ENCODE data around the gene HLA-DPB1. TPM values are rescaled to one million over a fixed set of nuclear protein-coding genes. Genes with fewer than 3 reads are reported as not detected.

HLA-DPB1 gene
- total RNA-seq, 1 experiment from 2014 or later = not detected

GRCh38 chr6:33117811-33118277, 42.1 kb downstream of the HLA-DPB1 start:
- Histone ChIP-seq H3K27ac (no peak overlapping the region), H3K36me3 (ENCODE audit: low read depth) (no peaks in the 10 kb centered on the region), H3K27me3 (ENCODE audit: insufficient read depth, low read depth) (peaks cover 75% of the 10 kb centered on the region), H3K79me2 (ENCODE audit: low read depth) (no peaks in the 10 kb centered on the region), H3F3A (ENCODE audit: insufficient read depth, low read depth) (no peaks in the 10 kb centered on the region), H3K9me2 (ENCODE audit: insufficient read depth) (no peaks in the 10 kb centered on the region), H4K20me1 (ENCODE audit: insufficient read depth) (no peaks in the 10 kb centered on the region), H3K4me2 (no peak overlapping the region), H3K4me1 (replicated peaks; ENCODE audit: insufficient read depth) (no peaks in the 10 kb centered on the region), H3K9me3 (ENCODE audit: insufficient read depth, low read depth) (no peaks in the 10 kb centered on the region), H2AFZ (no peak overlapping the region), H3K4me3 (no peak overlapping the region)
- intact Hi-C loops (cut with micrococcal nuclease; ENCODE audit: unreplicated experiment) = no loop called here
- no peak for DNase-seq
- BruUV-seq (replicated peaks) = no TSS peak
- ChIA-PET POLR2A (ENCODE audit: unreplicated experiment) (no interaction called here), CTCF (interaction anchor here (0.7 kb wide), 1 partner anchor 101 kb away, joined by 3 read pairs; no protein-coding TSS in a partner anchor)
- TF ChIP-seq CTCF (conservative IDR thresholded peaks at IDR 0.05) (no peak), EZH2 (IDR thresholded peaks at IDR 0.05; ENCODE audit: low read depth) (no peak)

GRCh38 chr6:33118525-33119123, 42.8 kb downstream of the HLA-DPB1 start:
- Histone ChIP-seq H3K9me3 (ENCODE audit: insufficient read depth, low read depth) (no peaks in the 10 kb centered on the region; the same call in 1 of the 2 replicates), H2AFZ (no peak overlapping the region), H4K20me1 (ENCODE audit: insufficient read depth) (no peaks in the 10 kb centered on the region), H3K27me3 (ENCODE audit: insufficient read depth, low read depth) (peaks cover 76% of the 10 kb centered on the region), H3K36me3 (ENCODE audit: low read depth) (no peaks in the 10 kb centered on the region), H3K27ac (no peak overlapping the region), H3K4me3 (no peak overlapping the region), H3K9me2 (ENCODE audit: insufficient read depth) (no peaks in the 10 kb centered on the region), H3K79me2 (ENCODE audit: low read depth) (no peaks in the 10 kb centered on the region), H3K4me2 (no peak overlapping the region), H3K4me1 (replicated peaks; ENCODE audit: insufficient read depth) (no peaks in the 10 kb centered on the region), H3F3A (ENCODE audit: insufficient read depth, low read depth) (no peaks in the 10 kb centered on the region)
- no peak for DNase-seq
- TF ChIP-seq EZH2 (IDR thresholded peaks at IDR 0.05; ENCODE audit: low read depth) (no peak), CTCF (conservative IDR thresholded peaks at IDR 0.05) (peak; percentile 93)
- ChIA-PET CTCF (interaction anchor here (0.7 kb wide), 1 partner anchor 102 kb away, joined by 3 read pairs; no protein-coding TSS in a partner anchor), POLR2A (ENCODE audit: unreplicated experiment) (no interaction called here)
- BruUV-seq (replicated peaks) = no TSS peak
- intact Hi-C loops (cut with micrococcal nuclease; ENCODE audit: unreplicated experiment) = no loop called here

DNA sequence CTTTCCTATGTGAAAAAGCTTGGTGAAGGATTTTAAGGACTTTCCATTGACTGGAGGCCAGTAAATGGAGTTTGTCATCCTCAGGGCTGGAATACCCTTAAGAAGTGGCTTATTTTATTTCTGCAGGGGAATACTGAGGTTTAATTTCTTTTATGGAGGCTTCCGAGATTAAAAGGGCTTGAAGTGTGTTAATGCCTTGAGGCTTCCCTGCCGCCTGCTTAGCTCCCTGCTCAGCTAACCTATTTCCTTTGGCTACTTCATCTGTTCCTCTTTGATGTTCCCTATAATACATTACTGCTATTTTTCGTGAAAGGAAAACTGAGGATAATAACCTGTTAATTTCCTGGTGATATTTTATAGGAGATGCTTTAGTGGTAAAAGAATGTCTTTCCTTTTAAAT, 44.2 kb downstream of the HLA-DPB1 start:
- no TSS peak for BruUV-seq (replicated peaks)
- CTCF ChIA-PET = no interaction called here
- no peak overlapping the region for H3K4me3 ChIP-seq

More for the DNA sequence above, 44.2 kb downstream of the HLA-DPB1 start:
- POLR2A ChIA-PET (ENCODE audit: unreplicated experiment) = no interaction called here
- Histone ChIP-seq H3K27me3 (ENCODE audit: insufficient read depth, low read depth) (peaks cover 70% of the 10 kb centered on the region), H3K9me2 (ENCODE audit: insufficient read depth) (no peaks in the 10 kb centered on the region), H3K4me1 (replicated peaks; ENCODE audit: insufficient read depth) (no peaks in the 10 kb centered on the region), H3K27ac (no peak overlapping the region), H3K36me3 (ENCODE audit: low read depth) (no peaks in the 10 kb centered on the region), H3K79me2 (ENCODE audit: low read depth) (no peaks in the 10 kb centered on the region), H4K20me1 (ENCODE audit: insufficient read depth) (no peaks in the 10 kb centered on the region), H3K9me3 (ENCODE audit: insufficient read depth, low read depth) (no peaks in the 10 kb centered on the region; the same call in 1 of the 2 replicates), H3K4me2 (no peak overlapping the region), H3F3A (ENCODE audit: insufficient read depth, low read depth) (no peaks in the 10 kb centered on the region), H2AFZ (no peak overlapping the region)
- DNase-seq = no peak
- intact Hi-C loops (cut with micrococcal nuclease; ENCODE audit: unreplicated experiment) = no loop called here
- no peak for TF ChIP-seq EZH2 (IDR thresholded peaks at IDR 0.05; ENCODE audit: low read depth)
- TF ChIP-seq CTCF (conservative IDR thresholded peaks at IDR 0.05) = no peak

Data from PC-9 (cell line).